AG09319 (cell line): ENCODE measurements around the gene AUTS2.
"Not testable (repeated sequence)": the region's sequence is repeated elsewhere in the genome, so short reads cannot be mapped to it uniquely, and the experiment has no call there.

Source experiments
- DNase-seq: peaks from one replicate; pipeline ENCODE4 v3.0.0-alpha.2; 2010; ENCODE audit warnings: low read depth; ENCODE audit errors: extremely low read depth
- TF ChIP-seq, protein P1 (sequence below): IDR thresholded peaks from 2 replicates; pipeline ENCODE4 v1.5.1; 2011; ENCODE audit warnings: low read depth, mild to moderate bottlenecking, inconsistent platforms, low read length, moderate library complexity

AUTS2 gene

GRCh38 chr7:70807650-70808049 is 1209.4 kb downstream of the AUTS2 start:
- DNase-seq, result no peak
- TF ChIP-seq, protein P1, sequence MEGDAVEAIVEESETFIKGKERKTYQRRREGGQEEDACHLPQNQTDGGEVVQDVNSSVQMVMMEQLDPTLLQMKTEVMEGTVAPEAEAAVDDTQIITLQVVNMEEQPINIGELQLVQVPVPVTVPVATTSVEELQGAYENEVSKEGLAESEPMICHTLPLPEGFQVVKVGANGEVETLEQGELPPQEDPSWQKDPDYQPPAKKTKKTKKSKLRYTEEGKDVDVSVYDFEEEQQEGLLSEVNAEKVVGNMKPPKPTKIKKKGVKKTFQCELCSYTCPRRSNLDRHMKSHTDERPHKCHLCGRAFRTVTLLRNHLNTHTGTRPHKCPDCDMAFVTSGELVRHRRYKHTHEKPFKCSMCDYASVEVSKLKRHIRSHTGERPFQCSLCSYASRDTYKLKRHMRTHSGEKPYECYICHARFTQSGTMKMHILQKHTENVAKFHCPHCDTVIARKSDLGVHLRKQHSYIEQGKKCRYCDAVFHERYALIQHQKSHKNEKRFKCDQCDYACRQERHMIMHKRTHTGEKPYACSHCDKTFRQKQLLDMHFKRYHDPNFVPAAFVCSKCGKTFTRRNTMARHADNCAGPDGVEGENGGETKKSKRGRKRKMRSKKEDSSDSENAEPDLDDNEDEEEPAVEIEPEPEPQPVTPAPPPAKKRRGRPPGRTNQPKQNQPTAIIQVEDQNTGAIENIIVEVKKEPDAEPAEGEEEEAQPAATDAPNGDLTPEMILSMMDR, result no peak

DNA sequence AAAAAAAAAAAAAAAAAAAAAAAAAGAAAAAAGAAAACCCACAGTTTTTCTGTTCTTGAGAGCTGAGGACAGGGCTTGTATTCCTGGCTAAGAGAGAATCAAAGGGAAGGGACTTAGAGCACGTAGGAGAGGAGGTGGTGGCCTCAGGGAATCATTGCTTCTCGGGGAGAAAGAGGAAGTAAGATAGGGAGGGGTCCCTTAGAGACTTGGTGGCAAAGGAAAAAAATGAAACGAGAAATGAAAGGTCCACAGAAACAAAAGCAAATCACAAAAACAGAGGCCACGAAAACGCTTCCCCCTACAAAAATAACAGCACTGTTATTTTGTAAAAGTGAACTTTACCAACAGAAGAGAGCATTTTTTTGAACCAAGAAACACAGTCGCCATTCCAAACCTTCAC is 1210.6 kb downstream of the AUTS2 start:
- DNase-seq, result no peak
- TF ChIP-seq, protein P1, result no peak

GRCh38 chr7:70810558-70811139 is 1212.4 kb downstream of the AUTS2 start:
- DNase-seq, result no peak
- TF ChIP-seq, protein P1, result no peak

DNA sequence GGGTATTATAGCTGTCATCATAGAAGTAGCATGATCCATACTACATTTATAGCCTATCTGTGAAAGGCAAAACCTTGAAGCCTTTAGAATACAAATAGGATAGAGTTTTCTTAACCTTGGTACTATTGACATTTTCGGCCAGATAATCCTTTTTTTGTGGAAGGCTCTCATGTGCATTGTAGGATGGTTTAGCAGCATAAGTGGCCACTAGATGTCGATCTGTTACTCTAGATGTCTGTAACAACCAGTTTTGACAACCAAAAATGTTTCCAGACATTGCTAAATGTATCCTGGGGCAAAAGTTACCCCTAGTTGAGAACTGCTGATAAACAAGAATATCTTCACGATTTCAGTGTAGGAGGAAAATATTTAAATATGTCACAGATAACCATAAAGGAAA is 1214.2 kb downstream of the AUTS2 start:
- TF ChIP-seq, protein P1, result no peak; the same call in 1 of the 2 replicates

GRCh38 chr7:70822490-70822889 is 1224.2 kb downstream of the AUTS2 start:
- not testable (repeated sequence) for DNase-seq

More for the DNA sequence above, 1214.2 kb downstream of the AUTS2 start:
- DNase-seq, result no peak

GRCh38 chr7:70829221-70830059 is 1231.2 kb downstream of the AUTS2 start:
- no peak for DNase-seq
- TF ChIP-seq, protein P1, result peak; percentile 96

DNA sequence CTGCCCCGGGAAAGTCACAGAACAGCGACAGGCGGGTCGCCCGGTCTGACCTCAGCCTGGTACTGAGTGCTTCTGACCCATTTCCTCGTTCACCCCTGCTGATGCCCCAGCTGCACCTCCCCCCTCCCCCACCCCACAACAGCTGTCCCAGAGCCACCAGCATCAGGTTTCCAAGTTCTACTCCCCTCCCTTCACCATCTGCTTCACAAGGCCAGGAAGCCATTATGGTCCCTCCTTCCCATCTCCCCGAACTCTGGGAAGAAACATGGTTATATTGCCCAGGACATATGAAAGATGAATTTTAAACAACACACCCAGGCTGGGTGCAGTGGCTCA is 1231.8 kb downstream of the AUTS2 start:
- TF ChIP-seq, protein P1, result no peak
- DNase-seq, result no peak
